ENCODE results near the gene PWP2.
"Not testable (repeated sequence)": the region's sequence is repeated elsewhere in the genome, so short reads cannot be mapped to it uniquely, and the experiment has no call there.

Gene PWP2

GRCh38 chr21:44167527-44167926 is 60.3 kb downstream of the PWP2 start:
- not testable (repeated sequence) for DNase-seq

- not testable (repeated sequence) for DNase-seq
Observed at GRCh38 chr21:44170326-44170725, 63.1 kb downstream of the PWP2 start.

- not testable (repeated sequence) for DNase-seq
Observed at GRCh38 chr21:44170863-44171262, 63.7 kb downstream of the PWP2 start.

GRCh38 chr21:44171962-44172572 is 64.9 kb downstream of the PWP2 start:
- DNase-seq: not testable (repeated sequence)

GRCh38 chr21:44172741-44173140 is 65.5 kb downstream of the PWP2 start:
- DNase-seq: not testable (repeated sequence)

- not testable (repeated sequence) for DNase-seq
Observed at GRCh38 chr21:44175189-44175588, 68.0 kb downstream of the PWP2 start.

- DNase-seq: not testable (repeated sequence)
Observed at GRCh38 chr21:44176127-44176526, 68.9 kb downstream of the PWP2 start.

All from NCI-H1092 treated with DMSO at 0.1 percent for 48 hours (cell line).